ENCODE measurements around the gene THRA. TPM values are rescaled to one million over a fixed set of nuclear protein-coding genes. Genes with fewer than 3 reads are reported as not detected.
A peak's percentile ranks its signal among the peaks of the same experiment; 100 is the strongest.

THRA gene
- 11.5 and 18.1 TPM in 2 replicates for total RNA-seq (2014; rRNA removed; shearing (Covaris generic); ENCODE audit: low replicate concordance)

GRCh38 chr17:40062329-40063186 is at the start of gene THRA:
Gene THRA (plus strand): TSS chr17:40062965. CDS start chr17:40074489, 11,524 bp downstream.
- Histone ChIP-seq H3K4me3 (peak within 1 kb of the TSS; percentile 98), H3K9me3 (no peaks in the 10 kb centered on the region), H3K27me3 (no peaks in the 10 kb centered on the region), H3K36me3 (no peaks in the 10 kb centered on the region)
- DNase-seq, result peak; percentile 79

GRCh38 chr17:40014375-40014980 is 48.3 kb upstream of the THRA start:
- peaks cover 6% of the 10 kb centered on the region for H3K36me3 ChIP-seq
- H3K4me3 ChIP-seq, result no peak overlapping the region
- DNase-seq, result no peak
- H3K27me3 ChIP-seq, result no peaks in the 10 kb centered on the region
- H3K9me3 ChIP-seq, result no peaks in the 10 kb centered on the region

GRCh38 chr17:40015005-40015997 is 47.5 kb upstream of the THRA start, which contains the start of gene CSF3:
Gene CSF3 (plus strand): TSS chr17:40015440. CDS start chr17:40015475, 35 bp downstream.
- peaks cover 13% of the 10 kb centered on the region for H3K36me3 ChIP-seq
- H3K9me3 ChIP-seq, result no peaks in the 10 kb centered on the region
- no peak within 1 kb of the TSS for H3K4me3 ChIP-seq
- no peak for DNase-seq
- no peaks in the 10 kb centered on the region for H3K27me3 ChIP-seq

GRCh38 chr17:40015998-40016985 is 46.5 kb upstream of the THRA start:
- no peak for DNase-seq
- H3K9me3 ChIP-seq, result no peaks in the 10 kb centered on the region
- H3K36me3 ChIP-seq, result peaks cover 23% of the 10 kb centered on the region
- H3K4me3 ChIP-seq, result no peak overlapping the region
- H3K27me3 ChIP-seq, result no peaks in the 10 kb centered on the region

- no peaks in the 10 kb centered on the region for H3K9me3 ChIP-seq
- H3K27me3 ChIP-seq, result no peaks in the 10 kb centered on the region
- no peak overlapping the region for H3K4me3 ChIP-seq
- DNase-seq, result no peak
- peaks cover 32% of the 10 kb centered on the region for H3K36me3 ChIP-seq
Observed at GRCh38 chr17:40017422-40018080, 45.2 kb upstream of the THRA start.

GRCh38 chr17:40018211-40019121 is 44.3 kb upstream of the THRA start:
- DNase-seq, result no peak
- H3K36me3 ChIP-seq, result peaks cover 39% of the 10 kb centered on the region
- no peak overlapping the region for H3K4me3 ChIP-seq
- no peaks in the 10 kb centered on the region for H3K27me3 ChIP-seq
- H3K9me3 ChIP-seq, result no peaks in the 10 kb centered on the region

- peaks cover 48% of the 10 kb centered on the region for H3K36me3 ChIP-seq
- no peak for DNase-seq
- no peak overlapping the region for H3K4me3 ChIP-seq
- no peaks in the 10 kb centered on the region for H3K9me3 ChIP-seq
- H3K27me3 ChIP-seq, result no peaks in the 10 kb centered on the region
Observed at GRCh38 chr17:40019140-40019991, 43.4 kb upstream of the THRA start.

GRCh38 chr17:40020146-40020545 is 42.6 kb upstream of the THRA start:
- peaks cover 56% of the 10 kb centered on the region for H3K36me3 ChIP-seq
- no peaks in the 10 kb centered on the region for H3K9me3 ChIP-seq
- H3K27me3 ChIP-seq, result no peaks in the 10 kb centered on the region
- no peak for DNase-seq
- no peak overlapping the region for H3K4me3 ChIP-seq

GRCh38 chr17:40021451-40021971 is 41.3 kb upstream of the THRA start:
- H3K36me3 ChIP-seq, result peaks cover 70% of the 10 kb centered on the region
- no peak overlapping the region for H3K4me3 ChIP-seq
- H3K9me3 ChIP-seq, result no peaks in the 10 kb centered on the region
- DNase-seq, result peak; percentile 76
- no peaks in the 10 kb centered on the region for H3K27me3 ChIP-seq

- no peaks in the 10 kb centered on the region for H3K9me3 ChIP-seq
- no peak overlapping the region for H3K4me3 ChIP-seq
- no peak for DNase-seq
- H3K27me3 ChIP-seq, result no peaks in the 10 kb centered on the region
- peaks cover 77% of the 10 kb centered on the region for H3K36me3 ChIP-seq
Observed at GRCh38 chr17:40022497-40022896, 40.3 kb upstream of the THRA start.

GRCh38 chr17:40022961-40023541 is 39.7 kb upstream of the THRA start:
- DNase-seq, result no peak
- Histone ChIP-seq H3K27me3 (no peaks in the 10 kb centered on the region), H3K4me3 (no peak overlapping the region), H3K9me3 (no peaks in the 10 kb centered on the region), H3K36me3 (peaks cover 80% of the 10 kb centered on the region)

- Histone ChIP-seq H3K4me3 (no peak overlapping the region), H3K27me3 (no peaks in the 10 kb centered on the region), H3K9me3 (no peaks in the 10 kb centered on the region), H3K36me3 (peaks cover 84% of the 10 kb centered on the region)
- peak; percentile 34 for DNase-seq
Observed at GRCh38 chr17:40023590-40024292, 39.0 kb upstream of the THRA start.

Measured in MG63 (cell line).